Adrenal gland (tissue), 12 donors: ENCODE results near the gene TTLL5. TPM values are rescaled to one million over a fixed set of nuclear protein-coding genes. Genes with fewer than 3 reads are reported as not detected.

Source experiments
- DNase-seq, 7 donors: peaks; one replicate each; pipeline ENCODE4 v3.0.0-alpha.2; 2019 to 2020
- H3K27ac ChIP-seq, 5 donors: fragments of 200-600 bp; sonication (generic) in 4 of 5; 1 replicate in 3 of 5; 2 replicates in 2 of 5; pipeline versions ENCODE4 v1.5.1 to v1.8.0; 2016 to 2020; ENCODE audit warnings: mild to moderate bottlenecking in 1 of 5
- H3K27me3 ChIP-seq: fragments of 200-600 bp; 2 replicates; pipeline ENCODE4 v1.8.0; 2021
- H3K36me3 ChIP-seq, 2 donors: fragments of 200-600 bp; replicated peaks in 1 of 2; 1 replicate in 1 of 2; 2 replicates in 1 of 2; pipeline versions ENCODE4 v1.5.1 to v1.8.0; 2018 to 2022
- H3K4me1 ChIP-seq, 2 donors: fragments of 200-600 bp; replicated peaks in 1 of 2; 1 replicate in 1 of 2; 2 replicates in 1 of 2; pipeline versions ENCODE4 v1.5.1 to v1.8.0; 2018 to 2021
- H3K4me3 ChIP-seq, 4 donors: fragments of 200-600 bp; sonication (generic) in 3 of 4; one replicate each; pipeline ENCODE4 v1.5.1; 2016 to 2018
- H3K9me3 ChIP-seq, 3 donors: fragments of 200-600 bp; sonication (generic) in 1 of 3; replicated peaks in 1 of 3; 1 replicate in 2 of 3; 2 replicates in 1 of 3; pipeline versions ENCODE4 v1.5.1 to v1.8.0; 2016 to 2021
- POLR2A ChIP-seq, 2 donors: fragments of 450-650 bp; IDR thresholded peaks; one replicate each; pipeline ENCODE4 v1.6.1; 2017; ENCODE audit warnings: antibody characterized with exemption in 2 of 2, mild to moderate bottlenecking in 2 of 2, moderate library complexity in 1 of 2
- WGBS, 4 donors: extraction: QIAGEN DNeasy Blood & Tissue Kit in 2 of 4; methylation state at CpG; one replicate each; pipeline versions ENCODE4 v1.1.5 to v1.1.7; 2013 to 2017; 5-methylcytosine and 5-hydroxymethylcytosine counted together
- intact Hi-C, 2 donors: fragments of 100-400 bp; cut with DNase I; formaldehyde crosslinking; loops; one replicate each; pipeline versions ENCODE4 v1.14.1 to v1.15.0; 2022 to 2023
- polyA plus RNA-seq, 3 donors: library from polyadenylated mRNA; stranded (reverse); fragments of 200-250 nt in 2 of 3; fragments of 350-450 nt in 1 of 3; fragmentation: Illumina TruSeq in 1 of 3; extraction: RNeasy Lipid Tissue Mini Kit (QIAGEN cat#74804) in 1 of 3; gene quantifications; one replicate each; pipeline ENCODE4 v1.2.3, GENCODE V29; 2013 to 2014
- total RNA-seq, 9 donors: library from RNA; depleted of rRNA in 4 of 9; stranded (reverse); fragments of >200 nt in 4 of 9; fragments of 120-200 nt in 1 of 9; fragmentation: NEBNext Ultra II Directional in 1 of 9; extraction: Animal tissue kit (Norgen Biotek cat#: 25700) in 1 of 9; gene quantifications; one replicate each; pipeline versions ENCODE4 v1.1.0 to v1.2.4, GENCODE V29; 2013 to 2023
- TF ChIP-seq, protein P1 (sequence below), 6 experiments: fragments of 450-650 bp in 4 of 6; fragments of 200-600 bp in 2 of 6; sonication (generic) in 1 of 6; IDR thresholded peaks; 1 replicate in 5 of 6; 2 replicates in 1 of 6; pipeline versions ENCODE4 v1.5.1 to v1.8.0; 2016 to 2021; ENCODE audit warnings: antibody characterized with exemption in 6 of 6, mild to moderate bottlenecking in 2 of 6, moderate library complexity in 1 of 6
- donor health status: healthy with polysubstance abuse.
- donor health status: Bipolar disorder and iron deficiency.
- donor health status: DM: yes; HTN: yes; CAD: no.
- donor health status: DM: no; HTN: no; CAD: no.
- donor health status: DM: no; HTN: no; CAD: no.
- donor health status: DM: yes; HTN: yes; CAD: no.

Gene TTLL5
- total and polyA plus RNA-seq, 12 donors = 12.7 to 34.0 (median 24.1) TPM

DNA sequence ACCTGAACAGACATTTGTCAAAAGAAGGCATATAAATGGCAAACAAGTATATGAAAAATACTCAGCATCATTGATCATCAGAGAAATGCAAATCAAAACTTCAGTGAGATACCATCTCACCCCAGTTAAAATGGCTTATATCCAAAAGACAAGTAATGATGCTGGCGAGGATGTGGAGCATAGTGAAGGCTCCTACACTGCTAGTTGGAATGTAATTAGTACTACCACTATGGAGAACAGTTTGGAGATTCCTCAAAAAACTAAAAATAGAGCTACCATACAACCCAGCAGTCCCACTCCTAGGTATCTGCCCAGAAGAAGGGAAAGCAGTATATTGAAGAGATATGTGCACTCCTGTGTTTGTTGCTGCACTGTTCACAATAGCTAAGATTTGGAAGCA is 174.7 kb downstream of the TTLL5 start:
- intact Hi-C loops = no loop called here
- H3K27me3 ChIP-seq = no peaks in the 10 kb centered on the region
- 90 to 100% (median 100%) methylated on average over 1 of the region's 1 CpG for WGBS, 4 donors

DNA sequence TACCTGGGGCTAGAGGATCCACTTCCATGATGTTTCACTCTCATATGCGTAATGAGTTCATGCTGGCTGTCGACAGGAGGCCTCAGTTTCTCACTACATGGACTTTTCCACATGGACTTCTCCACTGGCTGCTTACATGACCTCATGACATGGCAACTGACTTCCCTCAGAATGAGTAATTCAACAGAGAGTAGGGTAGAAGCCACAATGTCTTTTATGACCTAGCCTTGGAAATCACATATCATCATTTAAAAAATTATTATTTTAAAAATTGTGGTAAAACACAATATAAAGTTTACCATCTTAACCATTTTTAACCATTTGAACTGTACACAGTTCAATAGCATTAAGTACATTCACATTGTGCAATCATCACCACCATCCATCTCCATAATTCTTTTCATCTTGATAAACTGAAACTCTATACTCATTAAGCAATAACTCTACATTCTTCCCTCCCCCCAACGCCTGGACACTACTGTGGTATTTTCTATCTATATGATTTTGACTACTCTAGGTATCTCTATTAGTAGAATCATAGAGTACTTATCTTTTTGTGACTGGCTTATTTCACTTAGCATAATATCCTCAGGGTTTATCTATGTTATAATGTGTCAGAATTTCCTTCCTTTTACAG is 176.2 kb downstream of the TTLL5 start:
- no peaks in the 10 kb centered on the region for H3K36me3 ChIP-seq
- intact Hi-C loops = no loop called here
- H3K27me3 ChIP-seq = no peaks in the 10 kb centered on the region
- no peaks in the 10 kb centered on the region for H3K9me3 ChIP-seq
- WGBS, 4 donors = 93 to 99% (median 97%) methylated on average over 3 of the region's 3 CpGs
- H3K27ac ChIP-seq = no peak overlapping the region
- DNase-seq = no peak
- no peak overlapping the region for H3K4me3 ChIP-seq
- TF ChIP-seq, protein P1, sequence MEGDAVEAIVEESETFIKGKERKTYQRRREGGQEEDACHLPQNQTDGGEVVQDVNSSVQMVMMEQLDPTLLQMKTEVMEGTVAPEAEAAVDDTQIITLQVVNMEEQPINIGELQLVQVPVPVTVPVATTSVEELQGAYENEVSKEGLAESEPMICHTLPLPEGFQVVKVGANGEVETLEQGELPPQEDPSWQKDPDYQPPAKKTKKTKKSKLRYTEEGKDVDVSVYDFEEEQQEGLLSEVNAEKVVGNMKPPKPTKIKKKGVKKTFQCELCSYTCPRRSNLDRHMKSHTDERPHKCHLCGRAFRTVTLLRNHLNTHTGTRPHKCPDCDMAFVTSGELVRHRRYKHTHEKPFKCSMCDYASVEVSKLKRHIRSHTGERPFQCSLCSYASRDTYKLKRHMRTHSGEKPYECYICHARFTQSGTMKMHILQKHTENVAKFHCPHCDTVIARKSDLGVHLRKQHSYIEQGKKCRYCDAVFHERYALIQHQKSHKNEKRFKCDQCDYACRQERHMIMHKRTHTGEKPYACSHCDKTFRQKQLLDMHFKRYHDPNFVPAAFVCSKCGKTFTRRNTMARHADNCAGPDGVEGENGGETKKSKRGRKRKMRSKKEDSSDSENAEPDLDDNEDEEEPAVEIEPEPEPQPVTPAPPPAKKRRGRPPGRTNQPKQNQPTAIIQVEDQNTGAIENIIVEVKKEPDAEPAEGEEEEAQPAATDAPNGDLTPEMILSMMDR (IDR thresholded peaks at IDR 0.05) = no peak
- no peak for TF ChIP-seq POLR2A (IDR thresholded peaks at IDR 0.05)
- no peaks in the 10 kb centered on the region for H3K4me1 ChIP-seq

More for the DNA sequence above, 174.7 kb downstream of the TTLL5 start:
- Histone ChIP-seq H3K9me3 (no peaks in the 10 kb centered on the region), H3K4me3 (no peak overlapping the region), H3K36me3 (no peaks in the 10 kb centered on the region), H3K4me1 (no peaks in the 10 kb centered on the region), H3K27ac (no peak overlapping the region)
- DNase-seq = no peak
- TF ChIP-seq, protein P1 (IDR thresholded peaks at IDR 0.05) = no peak
- no peak for TF ChIP-seq POLR2A (IDR thresholded peaks at IDR 0.05)

- no peaks in the 10 kb centered on the region for H3K27me3 ChIP-seq
- no peak overlapping the region for H3K4me3 ChIP-seq
- 89 to 93% (median 91%) methylated on average over 5 of the region's 5 CpGs for WGBS, 4 donors
- TF ChIP-seq POLR2A (IDR thresholded peaks at IDR 0.05) = no peak
- TF ChIP-seq, protein P1 (IDR thresholded peaks at IDR 0.05) = no peak
- DNase-seq = no peak
- H3K4me1 ChIP-seq = no peaks in the 10 kb centered on the region
- intact Hi-C loops = no loop called here
- H3K27ac ChIP-seq = no peak overlapping the region
- H3K36me3 ChIP-seq = no peaks in the 10 kb centered on the region
- no peaks in the 10 kb centered on the region for H3K9me3 ChIP-seq
These were observed 179.9 kb downstream of the TTLL5 start for GRCh38 chr14:75840911-75841310.

DNA sequence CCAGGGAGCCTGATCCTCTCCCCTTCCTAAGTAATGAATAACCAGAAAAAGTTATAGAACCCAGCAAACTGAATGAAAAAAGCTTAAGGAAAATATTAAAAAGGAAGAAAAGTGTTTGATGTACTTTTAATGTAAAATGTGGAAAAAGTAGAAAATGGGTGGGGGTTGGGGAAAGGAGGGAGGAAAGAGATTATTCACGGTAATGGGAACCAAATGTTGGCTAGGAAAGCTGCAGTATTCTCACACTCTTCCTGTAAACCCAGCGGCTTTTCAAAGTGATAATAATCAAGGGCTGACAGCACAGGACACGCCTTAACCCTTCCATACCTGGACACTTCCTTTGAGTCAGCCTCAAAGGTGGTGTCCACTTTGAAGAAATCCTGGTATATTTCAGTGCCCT is 181.5 kb downstream of the TTLL5 start:
- H3K27ac ChIP-seq = no peak overlapping the region
- H3K9me3 ChIP-seq = no peaks in the 10 kb centered on the region
- TF ChIP-seq, protein P1 (IDR thresholded peaks at IDR 0.05) = no peak
- TF ChIP-seq POLR2A (IDR thresholded peaks at IDR 0.05) = no peak
- intact Hi-C loops = no loop called here
- no peak for DNase-seq
- H3K27me3 ChIP-seq = no peaks in the 10 kb centered on the region
- no peaks in the 10 kb centered on the region for H3K4me1 ChIP-seq
- 59 to 64% (median 61%) methylated on average over 3 of the region's 3 CpGs for WGBS, 4 donors
- H3K4me3 ChIP-seq = no peak overlapping the region
- no peaks in the 10 kb centered on the region for H3K36me3 ChIP-seq
